ENCODE data around the gene AQP9. TPM values are rescaled to one million over a fixed set of nuclear protein-coding genes. Genes with fewer than 3 reads are reported as not detected.
A peak's percentile ranks its signal among the peaks of the same experiment; 100 is the strongest.

The AQP9 gene
- total RNA-seq, 1 experiment from 2014 or later, result not detected

DNA sequence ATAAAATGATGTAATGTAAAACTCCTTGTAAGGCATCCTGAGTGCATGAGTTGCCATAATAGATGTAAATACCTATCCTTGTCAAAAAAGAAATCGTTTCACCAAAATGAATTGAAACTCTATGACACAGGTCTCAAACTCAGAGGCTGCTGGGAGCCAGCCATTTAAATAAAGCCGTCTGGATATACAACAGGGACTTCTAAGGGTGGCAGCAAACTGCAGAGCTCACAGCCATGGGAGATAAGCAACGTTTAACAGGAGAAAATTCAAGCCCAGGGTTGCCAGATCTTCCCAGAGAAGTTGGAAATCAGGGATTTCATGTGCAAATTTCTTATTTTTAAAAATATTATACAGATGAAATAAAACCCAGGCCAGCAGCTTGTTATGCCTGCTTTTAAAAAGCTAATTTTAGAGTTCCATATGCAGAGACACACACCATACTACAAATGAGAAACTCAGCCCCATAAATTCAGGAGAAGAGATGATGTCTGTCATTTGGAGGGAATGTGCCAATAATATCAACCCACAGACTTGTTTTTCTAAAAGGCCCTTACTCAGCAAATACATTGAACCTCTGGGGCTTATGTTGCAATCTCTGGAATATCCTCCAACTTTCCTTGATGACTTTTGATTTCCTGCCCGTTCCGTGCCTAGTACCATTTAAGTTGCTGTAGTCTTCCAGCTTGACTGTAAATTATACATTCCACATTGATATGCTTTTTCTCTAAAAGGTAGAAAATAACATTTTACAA is 75.6 kb downstream of the AQP9 start:
- Histone ChIP-seq H4K20me1 (ENCODE audit: insufficient read depth, low read depth, low read length) (no peaks in the 10 kb centered on the region), H3K9me2 (replicated peaks; ENCODE audit: insufficient read depth, low read length) (no peaks in the 10 kb centered on the region), H3K4me1 (ENCODE audit: low read length) (no peaks in the 10 kb centered on the region), H3K9me3 (ENCODE audit: low read length) (no peaks in the 10 kb centered on the region), H3K9ac (ENCODE audit: low read length) (no peak overlapping the region), H3K36me3 (ENCODE audit: insufficient read depth, low read length) (no peaks in the 10 kb centered on the region), H3K4me3 (ENCODE audit: low read length) (no peak overlapping the region), H3K79me2 (ENCODE audit: low read length) (no peaks in the 10 kb centered on the region), H3K4me2 (ENCODE audit: low read depth, low read length, poor library complexity, severe bottlenecking) (no peak overlapping the region), H2AFZ (ENCODE audit: low read length) (no peak overlapping the region), H3K27ac (ENCODE audit: low read length) (no peak overlapping the region), H3K27me3 (ENCODE audit: low read length) (no peaks in the 10 kb centered on the region)
- DNase-seq, result no peak

DNA sequence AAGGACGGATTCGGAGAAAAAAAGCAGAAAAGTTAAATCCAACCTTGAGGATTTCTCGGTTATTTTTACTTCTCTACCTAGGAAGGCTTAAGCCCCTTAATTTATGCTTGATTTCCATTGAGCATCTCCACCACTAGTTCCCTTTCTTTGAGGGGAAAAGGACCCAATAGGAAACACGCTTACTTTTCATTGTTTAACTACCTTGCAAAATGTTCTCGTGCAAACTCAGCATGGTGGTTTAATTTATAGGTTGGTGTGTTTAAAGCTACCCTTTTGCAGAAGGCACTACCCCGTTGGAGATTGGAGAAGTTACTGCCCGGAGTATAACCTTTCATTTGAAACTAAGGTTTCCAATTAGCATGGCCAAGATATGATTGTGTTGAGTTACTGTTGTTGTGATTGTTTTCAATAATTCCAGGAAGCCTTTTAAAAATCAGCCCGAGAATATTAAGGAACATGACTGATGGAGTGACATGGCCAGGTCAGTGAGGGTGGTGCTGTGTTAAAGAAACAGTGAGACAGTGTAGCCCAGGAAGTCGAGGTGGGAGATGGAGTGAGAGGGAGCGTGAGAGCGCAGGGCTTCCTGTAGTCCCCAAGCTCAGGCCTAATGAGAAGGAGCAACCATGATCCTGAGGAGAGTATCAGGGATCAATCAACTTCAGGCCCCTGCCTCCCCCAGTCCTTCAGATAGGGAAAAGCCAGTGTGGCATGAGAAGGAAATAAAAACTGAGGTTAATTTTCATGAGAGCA is 76.6 kb downstream of the AQP9 start:
- Histone ChIP-seq H3K79me2 (ENCODE audit: low read length) (no peaks in the 10 kb centered on the region), H2AFZ (ENCODE audit: low read length) (no peak overlapping the region), H3K9me3 (ENCODE audit: low read length) (no peaks in the 10 kb centered on the region), H3K27ac (ENCODE audit: low read length) (no peak overlapping the region), H3K9ac (ENCODE audit: low read length) (no peak overlapping the region), H3K4me3 (ENCODE audit: low read length) (no peak overlapping the region), H3K36me3 (ENCODE audit: insufficient read depth, low read length) (no peaks in the 10 kb centered on the region), H3K27me3 (ENCODE audit: low read length) (no peaks in the 10 kb centered on the region), H3K4me1 (ENCODE audit: low read length) (no peaks in the 10 kb centered on the region), H4K20me1 (ENCODE audit: insufficient read depth, low read depth, low read length) (no peaks in the 10 kb centered on the region), H3K9me2 (replicated peaks; ENCODE audit: insufficient read depth, low read length) (no peaks in the 10 kb centered on the region), H3K4me2 (ENCODE audit: low read depth, low read length, poor library complexity, severe bottlenecking) (no peak overlapping the region)
- no peak for DNase-seq

DNA sequence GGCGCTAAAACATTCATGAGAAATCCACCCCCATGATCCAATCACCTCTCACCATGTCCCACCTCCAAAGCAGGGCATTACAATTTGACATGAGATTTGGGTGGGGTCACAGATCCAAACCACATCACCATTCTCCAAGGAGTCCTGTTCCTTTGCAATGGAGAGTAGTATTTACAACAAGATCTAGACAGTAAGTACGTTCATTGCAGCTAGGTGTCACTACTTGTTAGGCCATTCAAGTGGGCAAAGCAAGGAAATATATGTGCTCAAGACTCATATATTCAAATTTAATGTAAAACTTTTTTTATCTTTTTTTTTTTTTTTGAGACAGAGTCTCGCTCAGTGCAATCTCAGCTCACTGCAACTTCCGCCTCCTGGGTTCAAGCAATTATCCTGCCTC is 79.3 kb downstream of the AQP9 start:
- Histone ChIP-seq H3K36me3 (ENCODE audit: insufficient read depth, low read length) (no peaks in the 10 kb centered on the region), H3K4me1 (ENCODE audit: low read length) (no peaks in the 10 kb centered on the region), H4K20me1 (ENCODE audit: insufficient read depth, low read depth, low read length) (no peaks in the 10 kb centered on the region), H3K9ac (ENCODE audit: low read length) (no peak overlapping the region), H3K27me3 (ENCODE audit: low read length) (no peaks in the 10 kb centered on the region), H3K27ac (ENCODE audit: low read length) (no peak overlapping the region), H2AFZ (ENCODE audit: low read length) (no peak overlapping the region), H3K9me3 (ENCODE audit: low read length) (no peaks in the 10 kb centered on the region), H3K4me2 (ENCODE audit: low read depth, low read length, poor library complexity, severe bottlenecking) (no peak overlapping the region), H3K4me3 (ENCODE audit: low read length) (no peak overlapping the region), H3K79me2 (ENCODE audit: low read length) (no peaks in the 10 kb centered on the region), H3K9me2 (replicated peaks; ENCODE audit: insufficient read depth, low read length) (no peaks in the 10 kb centered on the region)
- DNase-seq, result no peak

DNA sequence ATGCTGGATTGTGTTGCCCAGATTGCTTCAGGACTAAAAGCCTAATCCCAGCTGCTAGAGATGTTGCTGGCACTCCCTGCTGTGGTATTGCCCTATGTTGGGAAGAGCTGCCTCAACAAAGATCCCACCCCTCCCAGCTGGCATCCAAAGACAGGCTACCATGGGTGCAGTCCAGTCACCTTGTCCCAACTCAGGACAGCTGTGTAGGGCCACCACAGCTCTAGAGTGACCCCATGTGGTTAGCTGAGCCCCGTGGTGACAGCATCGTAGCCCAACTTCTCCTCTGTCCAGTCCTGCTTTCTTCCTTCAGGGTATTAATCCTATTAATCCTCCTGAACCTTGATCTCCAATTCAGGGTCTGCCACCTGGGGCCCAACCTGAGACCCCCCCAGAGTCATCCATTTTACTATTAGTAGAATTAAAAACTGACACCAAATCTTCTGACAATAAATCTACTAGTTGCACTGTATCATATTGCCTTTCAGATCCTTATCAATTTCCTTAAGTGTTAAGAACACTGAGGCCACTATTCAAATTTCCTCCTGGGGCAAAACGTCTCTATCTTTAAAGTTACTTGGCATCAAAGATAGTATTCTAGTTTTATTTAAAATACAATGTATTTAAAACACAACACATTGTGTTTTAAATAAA is 83.5 kb downstream of the AQP9 start:
- H3K27me3 ChIP-seq (ENCODE audit: low read length), result no peaks in the 10 kb centered on the region
- no peak overlapping the region for H3K4me3 ChIP-seq (ENCODE audit: low read length)
- DNase-seq, result peak; percentile 72
- no peak overlapping the region for H3K9ac ChIP-seq (ENCODE audit: low read length)
- no peak overlapping the region for H3K27ac ChIP-seq (ENCODE audit: low read length)
- H3K79me2 ChIP-seq (ENCODE audit: low read length), result no peaks in the 10 kb centered on the region
- H3K36me3 ChIP-seq (ENCODE audit: insufficient read depth, low read length), result no peaks in the 10 kb centered on the region
- no peak overlapping the region for H3K4me2 ChIP-seq (ENCODE audit: low read depth, low read length, poor library complexity, severe bottlenecking)
- H3K4me1 ChIP-seq (ENCODE audit: low read length), result no peaks in the 10 kb centered on the region
- no peaks in the 10 kb centered on the region for H3K9me3 ChIP-seq (ENCODE audit: low read length)
- no peaks in the 10 kb centered on the region for H3K9me2 ChIP-seq (replicated peaks; ENCODE audit: insufficient read depth, low read length)
- H4K20me1 ChIP-seq (ENCODE audit: insufficient read depth, low read depth, low read length), result no peaks in the 10 kb centered on the region
- no peak overlapping the region for H2AFZ ChIP-seq (ENCODE audit: low read length)

DNA sequence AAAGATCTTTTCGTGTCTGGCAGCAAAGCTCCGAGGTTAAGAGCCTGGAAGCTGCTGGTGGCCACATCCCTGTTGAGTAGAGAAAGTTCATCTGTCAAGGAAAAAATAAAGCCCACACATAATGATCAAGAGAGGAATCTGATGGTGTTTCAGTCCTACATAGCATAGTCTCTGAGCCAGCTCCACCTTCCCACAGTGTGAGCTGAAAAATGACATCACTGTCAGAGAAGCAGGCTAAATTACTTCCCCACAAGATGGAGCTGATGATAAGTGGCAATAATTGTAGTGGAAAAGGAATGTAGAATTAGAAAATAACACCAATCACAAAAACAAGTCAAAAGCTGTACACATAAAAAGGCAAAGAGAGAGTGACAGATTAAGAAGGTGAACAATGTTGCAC is 84.5 kb downstream of the AQP9 start:
- no peaks in the 10 kb centered on the region for H3K4me1 ChIP-seq (ENCODE audit: low read length)
- H2AFZ ChIP-seq (ENCODE audit: low read length), result no peak overlapping the region
- no peaks in the 10 kb centered on the region for H3K27me3 ChIP-seq (ENCODE audit: low read length)
- no peaks in the 10 kb centered on the region for H4K20me1 ChIP-seq (ENCODE audit: insufficient read depth, low read depth, low read length)
- H3K9me2 ChIP-seq (replicated peaks; ENCODE audit: insufficient read depth, low read length), result no peaks in the 10 kb centered on the region
- H3K4me3 ChIP-seq (ENCODE audit: low read length), result no peak overlapping the region
- H3K9ac ChIP-seq (ENCODE audit: low read length), result no peak overlapping the region
- no peak overlapping the region for H3K4me2 ChIP-seq (ENCODE audit: low read depth, low read length, poor library complexity, severe bottlenecking)
- DNase-seq, result no peak
- no peak overlapping the region for H3K27ac ChIP-seq (ENCODE audit: low read length)
- H3K9me3 ChIP-seq (ENCODE audit: low read length), result no peaks in the 10 kb centered on the region
- no peaks in the 10 kb centered on the region for H3K36me3 ChIP-seq (ENCODE audit: insufficient read depth, low read length)
- H3K79me2 ChIP-seq (ENCODE audit: low read length), result no peaks in the 10 kb centered on the region

DNA sequence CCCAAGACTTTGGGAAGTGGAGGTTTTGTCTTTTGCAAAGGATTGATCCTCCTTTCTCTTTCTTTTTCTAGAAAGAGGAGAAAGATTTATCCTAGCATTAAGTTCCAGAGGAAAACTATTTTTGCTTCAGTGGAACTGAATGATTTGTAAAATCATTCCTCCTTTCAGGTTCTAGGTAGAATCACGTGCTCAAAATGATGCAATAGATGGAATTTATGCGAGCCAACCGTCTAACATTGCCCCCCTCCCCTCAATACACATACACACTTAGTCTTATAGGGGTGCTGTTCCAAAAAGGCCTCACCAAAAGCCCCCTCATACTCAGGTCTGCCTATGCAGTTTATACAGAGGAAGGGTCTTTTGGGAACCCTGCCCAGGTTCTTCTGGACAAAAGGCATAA is 85.3 kb downstream of the AQP9 start:
- Histone ChIP-seq H3K4me3 (ENCODE audit: low read length) (no peak overlapping the region), H3K4me2 (ENCODE audit: low read depth, low read length, poor library complexity, severe bottlenecking) (no peak overlapping the region), H4K20me1 (ENCODE audit: insufficient read depth, low read depth, low read length) (no peaks in the 10 kb centered on the region), H3K9ac (ENCODE audit: low read length) (no peak overlapping the region), H3K9me3 (ENCODE audit: low read length) (no peaks in the 10 kb centered on the region), H2AFZ (ENCODE audit: low read length) (no peak overlapping the region), H3K4me1 (ENCODE audit: low read length) (no peaks in the 10 kb centered on the region), H3K27ac (ENCODE audit: low read length) (no peak overlapping the region), H3K36me3 (ENCODE audit: insufficient read depth, low read length) (no peaks in the 10 kb centered on the region), H3K27me3 (ENCODE audit: low read length) (no peaks in the 10 kb centered on the region), H3K9me2 (replicated peaks; ENCODE audit: insufficient read depth, low read length) (no peaks in the 10 kb centered on the region), H3K79me2 (ENCODE audit: low read length) (no peaks in the 10 kb centered on the region)
- DNase-seq, result no peak

DNA sequence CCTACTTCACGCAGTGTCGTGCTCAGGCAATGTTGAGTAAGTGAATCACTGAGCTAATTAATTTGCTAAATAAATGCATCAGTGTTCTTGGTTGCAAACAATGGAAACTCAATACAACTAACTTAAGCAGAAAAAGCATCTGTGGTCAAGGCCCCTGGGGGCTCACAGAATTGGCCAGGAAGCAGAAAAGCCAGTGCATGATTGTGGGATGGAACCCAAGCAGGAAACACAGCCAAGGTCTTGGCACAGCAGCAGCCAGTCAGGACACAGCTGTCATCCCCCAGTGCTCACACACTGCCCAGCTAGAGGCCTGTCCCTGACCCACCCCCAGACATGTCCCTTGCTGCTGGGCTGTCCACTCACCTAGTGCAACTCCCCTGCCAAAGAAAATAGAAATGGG is 85.9 kb downstream of the AQP9 start:
- Histone ChIP-seq H3K79me2 (ENCODE audit: low read length) (no peaks in the 10 kb centered on the region), H2AFZ (ENCODE audit: low read length) (no peak overlapping the region), H3K4me1 (ENCODE audit: low read length) (no peaks in the 10 kb centered on the region), H3K4me3 (ENCODE audit: low read length) (no peak overlapping the region), H3K36me3 (ENCODE audit: insufficient read depth, low read length) (no peaks in the 10 kb centered on the region), H3K9ac (ENCODE audit: low read length) (no peak overlapping the region), H3K27ac (ENCODE audit: low read length) (no peak overlapping the region), H3K4me2 (ENCODE audit: low read depth, low read length, poor library complexity, severe bottlenecking) (no peak overlapping the region), H3K9me3 (ENCODE audit: low read length) (no peaks in the 10 kb centered on the region), H3K9me2 (replicated peaks; ENCODE audit: insufficient read depth, low read length) (no peaks in the 10 kb centered on the region), H4K20me1 (ENCODE audit: insufficient read depth, low read depth, low read length) (no peaks in the 10 kb centered on the region), H3K27me3 (ENCODE audit: low read length) (no peaks in the 10 kb centered on the region)
- DNase-seq, result no peak

DNA sequence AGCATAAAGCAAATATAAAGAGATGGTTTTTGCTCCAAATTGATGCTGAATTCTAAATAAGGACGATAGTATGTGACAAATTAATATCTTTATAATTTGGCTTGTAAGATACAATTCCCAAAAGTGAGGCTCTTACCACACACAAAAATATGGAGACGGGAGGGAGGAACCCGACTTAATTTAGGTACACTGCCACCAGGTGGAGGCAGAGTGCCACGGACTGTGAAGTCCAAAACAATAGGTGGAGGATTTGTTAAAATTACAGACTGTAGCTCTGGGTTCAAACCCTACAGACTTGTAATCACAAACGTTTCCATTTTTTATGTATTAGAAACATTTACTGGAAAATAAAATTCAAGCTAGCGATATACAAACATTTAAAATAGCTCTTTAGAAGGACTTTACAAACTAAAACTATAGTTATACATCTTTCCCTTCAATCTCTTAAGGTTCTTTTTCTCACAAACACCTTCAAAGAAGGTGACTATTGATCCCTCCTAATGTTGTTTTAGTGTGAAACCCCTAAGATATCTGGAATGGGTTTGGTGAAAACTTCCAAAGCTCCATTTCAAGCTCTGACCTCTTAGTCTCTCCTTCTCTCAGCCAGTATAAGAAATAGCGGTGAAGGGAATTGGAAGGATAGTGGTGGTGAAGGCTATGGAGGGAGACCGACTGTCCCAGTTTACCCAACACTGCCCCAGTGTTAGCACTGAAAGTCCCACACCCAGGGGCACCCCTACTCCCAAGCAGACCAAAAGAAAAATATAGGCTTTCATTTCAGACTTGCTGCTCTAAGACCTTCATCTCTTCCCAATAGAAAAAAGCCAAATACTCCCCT is 89.7 kb downstream of the AQP9 start:
- H3K27me3 ChIP-seq (ENCODE audit: low read length), result no peaks in the 10 kb centered on the region
- H3K9me2 ChIP-seq (replicated peaks; ENCODE audit: insufficient read depth, low read length), result no peaks in the 10 kb centered on the region
- no peak overlapping the region for H2AFZ ChIP-seq (ENCODE audit: low read length)
- H3K27ac ChIP-seq (ENCODE audit: low read length), result no peak overlapping the region
- no peaks in the 10 kb centered on the region for H3K9me3 ChIP-seq (ENCODE audit: low read length)
- no peak overlapping the region for H3K4me2 ChIP-seq (ENCODE audit: low read depth, low read length, poor library complexity, severe bottlenecking)
- H4K20me1 ChIP-seq (ENCODE audit: insufficient read depth, low read depth, low read length), result no peaks in the 10 kb centered on the region
- H3K4me1 ChIP-seq (ENCODE audit: low read length), result no peaks in the 10 kb centered on the region
- H3K36me3 ChIP-seq (ENCODE audit: insufficient read depth, low read length), result no peaks in the 10 kb centered on the region
- peak; percentile 86 for DNase-seq
- H3K79me2 ChIP-seq (ENCODE audit: low read length), result no peaks in the 10 kb centered on the region
- no peak overlapping the region for H3K9ac ChIP-seq (ENCODE audit: low read length)
- H3K4me3 ChIP-seq (ENCODE audit: low read length), result no peak overlapping the region
